Fibroblast of lung (primary cell): Measurements from ENCODE around the gene PFDN2. TPM values are rescaled to one million over a fixed set of nuclear protein-coding genes. Genes with fewer than 3 reads are reported as not detected.
A peak's percentile ranks its signal among the peaks of the same experiment; 100 is the strongest.

Experiments used
- DNase-seq, 2 donors: peaks; one replicate each; pipeline versions ENCODE4 v3.0.0 to v3.0.0-alpha.2; 2010; ENCODE audit warnings: low read depth in 2 of 2
- H2AFZ ChIP-seq: 2 replicates; pipeline ENCODE4 v1.5.1; 2012; ENCODE audit warnings: low read length, control low read depth, inconsistent platforms
- H3K27ac ChIP-seq: 2 replicates; pipeline ENCODE4 v1.5.1; 2011; ENCODE audit warnings: low read length, control low read depth; ENCODE audit not compliant: insufficient read depth
- H3K27me3 ChIP-seq: 2 replicates; pipeline ENCODE4 v1.5.1; 2011; ENCODE audit warnings: mild to moderate bottlenecking, low read length; ENCODE audit not compliant: control insufficient read depth, insufficient read depth
- H3K36me3 ChIP-seq: 2 replicates; pipeline ENCODE4 v1.5.1; 2011; ENCODE audit warnings: low read length; ENCODE audit not compliant: control insufficient read depth, insufficient read depth
- H3K4me1 ChIP-seq: 2 replicates; pipeline ENCODE4 v1.5.1; 2011; ENCODE audit warnings: low read length; ENCODE audit not compliant: control insufficient read depth, insufficient read depth; ENCODE audit errors: extremely low read depth
- H3K4me2 ChIP-seq: 2 replicates; pipeline ENCODE4 v1.5.1; 2011; ENCODE audit warnings: low read length, control low read depth; ENCODE audit not compliant: insufficient read depth; ENCODE audit errors: extremely low read depth
- H3K4me3 ChIP-seq, 4 experiments: fragments of 200-600 bp in 1 of 4; sonication (generic) in 1 of 4; replicated peaks in 1 of 4; 2 replicates each; pipeline ENCODE4 v1.5.1; 2011 to 2016; ENCODE audit warnings: low read length in 4 of 4, low read depth in 3 of 4, mild to moderate bottlenecking in 3 of 4, control low read depth in 2 of 4, inconsistent platforms in 1 of 4, mixed read lengths in 1 of 4; ENCODE audit not compliant: insufficient read depth in 1 of 4; ENCODE audit errors: control extremely low read depth in 1 of 4
- H3K79me2 ChIP-seq: 2 replicates; pipeline ENCODE4 v1.5.1; 2012; ENCODE audit warnings: mild to moderate bottlenecking, low read length, inconsistent platforms; ENCODE audit not compliant: control insufficient read depth, insufficient read depth
- H3K9ac ChIP-seq: 2 replicates; pipeline ENCODE4 v1.5.1; 2011; ENCODE audit warnings: mild to moderate bottlenecking, low read length, control low read depth; ENCODE audit not compliant: insufficient read depth
- H3K9me3 ChIP-seq: 2 replicates; pipeline ENCODE4 v1.5.1; 2012; ENCODE audit warnings: low read depth, low read length; ENCODE audit not compliant: control insufficient read depth, insufficient read depth
- H4K20me1 ChIP-seq: 2 replicates; pipeline ENCODE4 v1.5.1; 2011; ENCODE audit warnings: low read length; ENCODE audit not compliant: control insufficient read depth, insufficient read depth; ENCODE audit errors: extremely low read depth
- EZH2 ChIP-seq: IDR thresholded peaks from 2 replicates; pipeline ENCODE4 v1.5.1; 2012; ENCODE audit warnings: low read length, control low read depth, mild to moderate bottlenecking; ENCODE audit errors: missing control alignments
- polyA plus RNA-seq, 2 donors: library from polyadenylated mRNA; depleted of rRNA in 1 of 2; stranded (reverse) in 1 of 2; unstranded in 1 of 2; fragments of >200 nt; gene quantifications; 2 replicates each; pipeline ENCODE4 v1.2.1, GENCODE V29; 2011 to 2012; ENCODE audit warnings: missing spikeins in 1 of 2
- total RNA-seq: library from RNA; depleted of rRNA; stranded (reverse); fragments of >200 nt; gene quantifications from 2 replicates; pipeline ENCODE4 v1.2.1, GENCODE V29; 2014
- TF ChIP-seq, protein P1 (sequence below), 2 donors: IDR thresholded peaks in 1 of 2; conservative IDR thresholded peaks in 1 of 2; 1 replicate in 1 of 2; 2 replicates in 1 of 2; pipeline ENCODE4 v1.5.1; 2011 to 2012; ENCODE audit warnings: low read length in 2 of 2, control low read depth in 1 of 2, inconsistent platforms in 1 of 2, low read depth in 1 of 2, mild to moderate bottlenecking in 1 of 2

Gene PFDN2
- total and polyA plus RNA-seq, 2 donors (not counting 1 experiment from before 2014, with no cell fraction given), result 39.6 to 145 TPM

DNA sequence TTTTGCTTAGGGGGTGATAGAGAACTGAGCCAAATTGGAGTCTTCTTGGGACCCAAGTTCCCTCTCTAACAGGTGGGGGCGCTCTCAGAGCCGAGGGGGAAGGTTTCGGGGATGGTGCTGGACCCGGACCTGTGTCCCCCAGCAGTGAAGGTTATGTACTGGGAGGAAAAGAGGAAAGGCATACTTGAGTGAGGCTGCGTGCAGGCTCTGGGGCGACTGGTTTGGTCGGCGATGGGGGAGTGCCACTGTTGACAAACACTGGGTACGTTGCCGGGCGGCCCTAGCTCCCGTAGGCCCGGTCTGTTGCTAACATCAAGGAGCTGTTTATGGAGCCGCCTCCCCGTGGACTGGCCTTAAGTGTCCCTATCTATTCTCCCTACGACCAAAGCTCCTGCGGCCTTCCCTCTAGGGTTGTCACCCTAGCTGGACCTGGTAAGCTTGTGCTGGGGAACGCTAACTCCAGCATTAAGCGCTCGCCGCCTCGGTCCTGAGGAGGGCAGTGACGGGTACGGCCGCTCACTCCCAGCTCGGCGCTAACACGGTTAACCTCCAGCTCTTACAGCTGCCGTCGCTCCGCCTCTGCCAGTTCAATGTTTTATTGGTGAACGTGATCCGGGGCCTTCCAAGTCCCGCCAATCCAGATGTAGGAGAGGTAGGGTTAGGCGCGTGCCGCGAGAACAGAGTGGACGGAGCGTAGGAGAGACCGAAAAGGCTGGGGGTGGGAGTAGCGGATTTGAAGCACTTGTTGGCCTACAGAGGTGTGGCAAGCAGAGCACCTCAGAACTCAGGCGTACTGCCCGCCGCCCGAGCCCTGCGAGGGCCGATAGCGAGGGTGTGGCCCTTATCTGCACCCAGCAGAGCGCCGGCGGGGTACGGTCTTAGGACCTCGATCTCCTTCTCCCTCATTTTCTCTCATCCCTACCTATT is 48.2 kb upstream of the PFDN2 start, which contains the start of gene PPOX:
TSS of gene PPOX (plus strand) at position 685 of the 927 bp plus-strand sequence. CDS start 422 bp downstream, outside the sequence.
- Histone ChIP-seq H4K20me1 (no peaks in the 10 kb centered on the region), H3K9ac (peak within 1 kb of the TSS; percentile 74), H3K4me3 (peak within 1 kb of the TSS; percentile 76 to 88 (median 84)), H3K27me3 (no peaks in the 10 kb centered on the region), H3K4me1 (peaks cover 11% of the 10 kb centered on the region), H3K9me3 (no peaks in the 10 kb centered on the region), H3K79me2 (peaks cover 3% of the 10 kb centered on the region), H2AFZ (peak within 1 kb of the TSS; percentile 87), H3K27ac (peak within 1 kb of the TSS; percentile 91), H3K4me2 (peak within 1 kb of the TSS; percentile 100), H3K36me3 (peaks cover 15% of the 10 kb centered on the region)
- peak; percentile 98 to 99 for DNase-seq
- TF ChIP-seq, protein P1, sequence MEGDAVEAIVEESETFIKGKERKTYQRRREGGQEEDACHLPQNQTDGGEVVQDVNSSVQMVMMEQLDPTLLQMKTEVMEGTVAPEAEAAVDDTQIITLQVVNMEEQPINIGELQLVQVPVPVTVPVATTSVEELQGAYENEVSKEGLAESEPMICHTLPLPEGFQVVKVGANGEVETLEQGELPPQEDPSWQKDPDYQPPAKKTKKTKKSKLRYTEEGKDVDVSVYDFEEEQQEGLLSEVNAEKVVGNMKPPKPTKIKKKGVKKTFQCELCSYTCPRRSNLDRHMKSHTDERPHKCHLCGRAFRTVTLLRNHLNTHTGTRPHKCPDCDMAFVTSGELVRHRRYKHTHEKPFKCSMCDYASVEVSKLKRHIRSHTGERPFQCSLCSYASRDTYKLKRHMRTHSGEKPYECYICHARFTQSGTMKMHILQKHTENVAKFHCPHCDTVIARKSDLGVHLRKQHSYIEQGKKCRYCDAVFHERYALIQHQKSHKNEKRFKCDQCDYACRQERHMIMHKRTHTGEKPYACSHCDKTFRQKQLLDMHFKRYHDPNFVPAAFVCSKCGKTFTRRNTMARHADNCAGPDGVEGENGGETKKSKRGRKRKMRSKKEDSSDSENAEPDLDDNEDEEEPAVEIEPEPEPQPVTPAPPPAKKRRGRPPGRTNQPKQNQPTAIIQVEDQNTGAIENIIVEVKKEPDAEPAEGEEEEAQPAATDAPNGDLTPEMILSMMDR (conservative IDR thresholded peaks at IDR 0.05 in 1 of 2, IDR thresholded peaks at IDR 0.05 in 1 of 2; ENCODE audit: low read depth in 1 of 2, low read length in 2 of 2), result peak; percentile 53 to 55
- no peak for TF ChIP-seq EZH2

DNA sequence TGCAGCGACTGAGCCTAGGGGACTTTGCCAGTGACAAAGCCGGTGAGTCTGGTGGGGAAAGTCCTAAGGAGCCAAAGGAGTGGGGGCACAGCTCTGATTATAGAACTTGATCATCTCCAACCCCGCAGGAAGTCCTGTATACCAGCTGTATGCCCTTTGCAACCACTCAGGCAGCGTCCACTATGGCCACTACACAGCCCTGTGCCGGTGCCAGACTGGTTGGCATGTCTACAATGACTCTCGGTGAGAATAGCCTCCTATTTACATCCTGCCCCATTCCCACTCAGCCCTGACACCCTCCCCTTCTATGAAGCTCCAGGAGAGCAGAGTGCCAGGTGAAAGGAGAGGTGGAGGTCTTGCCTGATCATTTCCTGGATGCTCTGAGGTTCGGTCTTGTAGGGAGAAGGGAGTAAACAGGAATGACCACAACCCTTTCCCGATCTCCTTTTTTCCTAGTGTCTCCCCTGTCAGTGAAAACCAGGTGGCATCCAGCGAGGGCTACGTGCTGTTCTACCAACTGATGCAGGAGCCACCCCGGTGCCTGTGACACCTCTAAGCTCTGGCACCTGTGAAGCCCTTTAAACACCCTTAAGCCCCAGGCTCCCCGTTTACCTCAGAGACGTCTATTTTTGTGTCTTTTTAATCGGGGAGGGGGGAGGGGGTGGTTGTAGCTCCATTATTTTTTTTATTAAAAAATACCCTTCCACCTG is 47.2 kb upstream of the PFDN2 start:
- DNase-seq, result no peak
- peaks cover 19% of the 10 kb centered on the region for H3K36me3 ChIP-seq
- peak overlapping the region; percentile 100 for H3K4me2 ChIP-seq
- no peaks in the 10 kb centered on the region for H3K27me3 ChIP-seq
- H3K4me3 ChIP-seq, result peak overlapping the region in 3 of 4 experiments; percentile 55 to 88 (median 87)
- H4K20me1 ChIP-seq, result no peaks in the 10 kb centered on the region
- peak overlapping the region; percentile 74 for H3K9ac ChIP-seq
- H3K27ac ChIP-seq, result peak overlapping the region; percentile 91
- peaks cover 16% of the 10 kb centered on the region for H3K4me1 ChIP-seq
- peaks cover 12% of the 10 kb centered on the region for H3K79me2 ChIP-seq
- TF ChIP-seq EZH2, result no peak
- TF ChIP-seq, protein P1 (conservative IDR thresholded peaks at IDR 0.05 in 1 of 2, IDR thresholded peaks at IDR 0.05 in 1 of 2; ENCODE audit: low read depth in 1 of 2, low read length in 2 of 2), result no peak
- H3K9me3 ChIP-seq, result no peaks in the 10 kb centered on the region
- no peak overlapping the region for H2AFZ ChIP-seq

DNA sequence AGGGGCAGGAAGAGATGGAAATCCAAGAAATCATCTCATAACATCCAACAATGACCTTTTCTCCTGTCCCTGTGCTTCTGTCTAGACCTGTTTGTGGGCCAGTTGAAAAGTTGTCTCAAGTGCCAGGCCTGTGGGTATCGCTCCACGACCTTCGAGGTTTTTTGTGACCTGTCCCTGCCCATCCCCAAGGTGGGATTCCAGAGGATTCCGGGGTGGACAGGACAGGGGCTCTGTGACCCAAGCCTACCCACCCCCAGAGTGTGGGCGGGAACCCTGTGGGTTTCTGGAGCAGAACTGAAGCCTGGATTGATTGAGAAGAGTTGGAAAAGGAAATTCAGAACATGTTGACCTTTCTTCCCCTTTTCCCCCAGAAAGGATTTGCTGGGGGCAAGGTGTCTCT is 46.0 kb upstream of the PFDN2 start:
- no peak overlapping the region for H3K4me2 ChIP-seq
- no peaks in the 10 kb centered on the region for H3K9me3 ChIP-seq
- no peak overlapping the region for H2AFZ ChIP-seq
- DNase-seq, result no peak
- no peak overlapping the region for H3K4me3 ChIP-seq
- H3K9ac ChIP-seq, result no peak overlapping the region
- H3K4me1 ChIP-seq, result peaks cover 18% of the 10 kb centered on the region
- no peaks in the 10 kb centered on the region for H3K27me3 ChIP-seq
- TF ChIP-seq, protein P1 (conservative IDR thresholded peaks at IDR 0.05 in 1 of 2, IDR thresholded peaks at IDR 0.05 in 1 of 2; ENCODE audit: low read depth in 1 of 2, low read length in 2 of 2), result no peak
- no peak for TF ChIP-seq EZH2
- H3K27ac ChIP-seq, result no peak overlapping the region
- H3K79me2 ChIP-seq, result peaks cover 17% of the 10 kb centered on the region
- peaks cover 19% of the 10 kb centered on the region for H3K36me3 ChIP-seq
- H4K20me1 ChIP-seq, result no peaks in the 10 kb centered on the region
